OCI-LY7 (cell line): ENCODE measurements around the gene CRACR2B.

Source experiments
- EZH2phosphoT487 ChIP-seq: fragments of 200-600 bp; sonication (generic); IDR thresholded peaks from 2 replicates; pipeline ENCODE4 v1.6.1; 2018; ENCODE audit warnings: low read depth, borderline replicate concordance, mild to moderate bottlenecking, mixed run types, antibody characterized with exemption, low read length, moderate library complexity, mixed read lengths
- TF ChIP-seq, protein P1 (sequence below): fragments of 200-600 bp; sonication (generic); conservative IDR thresholded peaks from 2 replicates; pipeline ENCODE4 v1.5.1; 2014; ENCODE audit warnings: mild to moderate bottlenecking, antibody characterized with exemption, low read length, moderate library complexity, mixed read lengths

DNA sequence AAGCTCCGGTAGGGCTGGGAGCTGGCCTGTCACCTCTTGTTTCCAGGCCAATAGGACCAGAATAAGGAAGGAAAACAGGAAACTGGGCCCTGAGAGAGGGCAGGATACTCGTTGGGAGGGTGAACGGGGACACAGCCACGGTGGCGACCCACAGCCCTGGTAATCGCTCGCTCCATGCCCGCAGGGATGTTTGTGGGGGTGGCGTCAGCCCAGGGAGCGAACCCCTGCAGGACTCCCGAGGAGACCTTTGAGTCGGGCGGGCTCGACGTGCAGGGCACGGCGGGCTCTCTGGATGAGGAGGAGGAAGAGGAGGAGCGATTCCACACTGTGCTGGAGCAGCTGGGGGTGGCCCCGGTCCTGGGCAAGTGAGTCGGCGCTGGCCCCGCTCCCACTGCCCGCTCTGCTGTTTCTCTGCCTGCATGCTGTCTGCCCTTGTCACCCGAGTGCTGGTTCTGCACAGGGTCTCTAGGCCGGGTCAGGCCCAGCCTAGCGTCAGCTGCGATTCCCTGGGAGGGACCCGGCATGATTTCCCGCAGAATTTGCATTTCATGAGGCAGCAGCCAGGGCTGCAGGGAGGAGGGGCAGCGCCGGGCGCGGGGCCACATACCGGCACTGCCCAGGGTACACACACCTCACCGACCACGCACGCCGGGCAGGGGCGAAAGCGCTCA is 1.6 kb downstream of the CRACR2B start:
- TF ChIP-seq, protein P1, sequence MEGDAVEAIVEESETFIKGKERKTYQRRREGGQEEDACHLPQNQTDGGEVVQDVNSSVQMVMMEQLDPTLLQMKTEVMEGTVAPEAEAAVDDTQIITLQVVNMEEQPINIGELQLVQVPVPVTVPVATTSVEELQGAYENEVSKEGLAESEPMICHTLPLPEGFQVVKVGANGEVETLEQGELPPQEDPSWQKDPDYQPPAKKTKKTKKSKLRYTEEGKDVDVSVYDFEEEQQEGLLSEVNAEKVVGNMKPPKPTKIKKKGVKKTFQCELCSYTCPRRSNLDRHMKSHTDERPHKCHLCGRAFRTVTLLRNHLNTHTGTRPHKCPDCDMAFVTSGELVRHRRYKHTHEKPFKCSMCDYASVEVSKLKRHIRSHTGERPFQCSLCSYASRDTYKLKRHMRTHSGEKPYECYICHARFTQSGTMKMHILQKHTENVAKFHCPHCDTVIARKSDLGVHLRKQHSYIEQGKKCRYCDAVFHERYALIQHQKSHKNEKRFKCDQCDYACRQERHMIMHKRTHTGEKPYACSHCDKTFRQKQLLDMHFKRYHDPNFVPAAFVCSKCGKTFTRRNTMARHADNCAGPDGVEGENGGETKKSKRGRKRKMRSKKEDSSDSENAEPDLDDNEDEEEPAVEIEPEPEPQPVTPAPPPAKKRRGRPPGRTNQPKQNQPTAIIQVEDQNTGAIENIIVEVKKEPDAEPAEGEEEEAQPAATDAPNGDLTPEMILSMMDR, result no peak
- no peak for TF ChIP-seq EZH2phosphoT487
